Heart right ventricle (tissue), 16 donors: ENCODE measurements around the gene DPEP2NB. TPM values are rescaled to one million over a fixed set of nuclear protein-coding genes. Genes with fewer than 3 reads are reported as not detected.
A peak's percentile ranks its signal among the peaks of the same experiment; 100 is the strongest.

Source experiments
- ATAC-seq, 8 donors: fragments of 200-7000 bp; cut with Tn5 transposase; one replicate each; pipeline ENCODE4 v1.9.1; 2020; ENCODE audit warnings: mild to moderate bottlenecking in 8 of 8, moderate library complexity in 8 of 8, moderate number of reproducible peaks in 1 of 8
- DNase-seq, 2 donors: peaks; one replicate each; pipeline ENCODE4 v3.0.0-alpha.2; 2020
- H3K27ac ChIP-seq, 10 donors: fragments of 200-600 bp; sonication (generic) in 2 of 10; one replicate each; pipeline versions ENCODE4 v1.5.0 to v1.8.0; 2020 to 2022; ENCODE audit warnings: mild to moderate bottlenecking in 3 of 10
- H3K27me3 ChIP-seq, 7 donors: fragments of 200-600 bp; one replicate each; pipeline ENCODE4 v1.8.0; 2021 to 2022; ENCODE audit warnings: mild to moderate bottlenecking in 2 of 7
- H3K36me3 ChIP-seq, 9 donors: fragments of 200-600 bp; sonication (generic) in 1 of 9; one replicate each; pipeline versions ENCODE4 v1.5.0 to v1.8.0; 2020 to 2022; ENCODE audit warnings: mild to moderate bottlenecking in 2 of 9
- H3K4me1 ChIP-seq, 9 donors: fragments of 200-600 bp; sonication (generic) in 1 of 9; one replicate each; pipeline versions ENCODE4 v1.5.0 to v1.8.0; 2020 to 2022; ENCODE audit warnings: mild to moderate bottlenecking in 4 of 9
- H3K4me3 ChIP-seq, 10 donors: fragments of 200-600 bp; sonication (generic) in 2 of 10; one replicate each; pipeline versions ENCODE4 v1.5.0 to v1.8.0; 2020 to 2022; ENCODE audit warnings: mild to moderate bottlenecking in 7 of 10, moderate library complexity in 2 of 10
- H3K9me3 ChIP-seq, 11 donors: fragments of 200-600 bp in 10 of 11; sonication (generic) in 2 of 11; one replicate each; pipeline versions ENCODE4 v1.5.0 to v1.8.0; 2013 to 2022; ENCODE audit warnings: mild to moderate bottlenecking in 2 of 11, control low read depth in 1 of 11, moderate library complexity in 1 of 11
- CTCF ChIP-seq, 9 donors: fragments of 200-600 bp; sonication (generic) in 2 of 9; IDR thresholded peaks; one replicate each; pipeline versions ENCODE4 v1.5.0 to v1.8.0; 2021 to 2022; ENCODE audit warnings: antibody characterized with exemption in 9 of 9, mild to moderate bottlenecking in 5 of 9, moderate library complexity in 1 of 9
- WGBS, 2 donors: extraction: QIAGEN DNeasy Blood & Tissue Kit; methylation state at CpG; one replicate each; pipeline ENCODE4 v1.1.7; 2013; ENCODE audit warnings: inconsistent platforms in 1 of 2; 5-methylcytosine and 5-hydroxymethylcytosine counted together
- intact Hi-C, 10 donors: fragments of 100-400 bp; cut with DNase I; formaldehyde crosslinking; loops; one replicate each; pipeline versions ENCODE4 v1.11.1 to v1.14.2; 2022
- polyA plus RNA-seq, 2 donors: library from polyadenylated mRNA; stranded (reverse); fragments of 200-250 nt; gene quantifications; one replicate each; pipeline ENCODE4 v1.2.3, GENCODE V29; 2013
- total RNA-seq, 10 donors: library from RNA; stranded (reverse); fragmentation: NEBNext Ultra II Directional in 3 of 10; extraction: Animal tissue kit (Norgen Biotek cat#: 25700) in 3 of 10; gene quantifications; one replicate each; pipeline versions ENCODE4 v1.2.1 to v1.2.4, GENCODE V29; 2021 to 2023
- donor health status: Arrhythmogenic right ventricular cardiomyopathy.
- donor health status: ischemic (EF 13 %, LVEDD 7.1; RV severe dilation, severe dysfunction).
- donor health status: healthy with polysubstance abuse.
- donor health status: DM: no; HTN: yes; CAD: no.
- donor health status: DM: no; HTN: no; CAD: no.
- donor health status: ischemic (EF 25% LVEDD 6.9; RV normal size, moderate dysfunction).
- donor health status: ischemic (EF 25% LVEDD 5.7; RV mildly dilated, moderate dysfunction).
- donor health status: healthy.
- donor health status: DM: yes; HTN: yes; CAD: no.
- donor health status: Ischemic cardiomyopathy.
- donor health status: ischemic (EF 35%, LVEDD 5.7; RV mildly dilated, moderate dysfunction).
- donor health status: nonischemic (EF 11% LVEDD 7.7; RV severe dilation, severe dysfunction).
- donor health status: DM: yes; HTN: yes; CAD: no.
- donor health status: PGD.
- donor health status: ischemic (EF 29% LVEDD 5.4; RV normal size, mild dysfunction).
- donor health status: nonischemic (EF 23%, LVEDD 6.1; RV moderate dilation, normal function).

Gene DPEP2NB
- total and polyA plus RNA-seq, 12 donors = not detected

DNA sequence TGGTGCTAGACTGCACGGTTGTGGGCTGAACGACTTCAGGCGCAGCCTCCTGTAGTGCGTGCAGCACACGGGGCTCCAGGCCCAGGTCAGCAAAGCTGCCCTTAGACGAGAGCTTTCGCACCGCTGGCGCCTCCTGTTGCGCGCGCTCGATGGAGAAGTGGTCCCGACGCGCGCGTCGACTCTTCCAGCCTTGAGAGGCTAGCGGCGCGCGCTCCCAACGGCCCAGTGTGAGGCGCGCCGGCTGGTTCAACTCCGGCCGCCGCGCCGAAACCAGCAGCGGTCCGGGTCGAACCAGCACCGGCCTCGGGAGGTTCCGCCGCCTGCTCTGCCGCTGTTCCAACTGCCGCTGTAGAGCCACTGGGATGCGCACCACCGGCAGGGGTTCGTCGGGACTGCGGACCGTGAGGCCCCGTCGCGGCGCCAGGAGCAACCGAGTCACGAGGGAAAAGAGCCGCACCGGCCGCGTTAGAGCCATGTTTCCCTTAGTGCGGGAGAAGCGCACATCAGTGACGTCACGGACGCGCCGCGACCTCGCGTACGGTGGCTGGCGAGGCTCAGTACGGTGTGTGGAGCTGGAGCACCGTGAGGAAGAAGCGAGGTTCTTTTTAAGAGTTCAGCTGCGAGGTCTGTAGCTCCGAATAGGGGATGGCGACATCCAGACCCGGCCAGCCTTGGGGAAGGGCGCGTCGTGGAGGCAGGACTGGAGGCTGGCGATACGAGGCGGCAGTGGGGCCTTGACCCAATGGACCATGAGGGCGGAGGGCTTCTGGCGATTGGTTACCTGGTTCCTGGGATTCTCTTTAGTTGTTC, 7.2 kb upstream of the DPEP2NB start, which contains the start of the genes DDX28 and DUS2:
TSS of gene DDX28 (minus strand) at position 505 of the 810 bp plus-strand sequence. CDS start at position 475, 30 bp downstream.
TSS of gene DUS2 (plus strand) at position 557 of the 810 bp plus-strand sequence. CDS start 14,740 bp downstream, outside the sequence.
- H3K9me3 ChIP-seq = no peaks in the 10 kb centered on the region
- intact Hi-C loops = loop anchor here in 1 of 10 donors (5.0 kb wide), 2 partner anchors 36 to 141 kb away; partner anchors contain the start of gene NRN1L
- ATAC-seq (peak; percentile 96 to 99 (median 98)), DNase-seq (peak; percentile 93 to 94)
- H3K4me3 ChIP-seq = peak within 1 kb of the TSS; percentile 73 to 100 (median 98)
- TF ChIP-seq CTCF (IDR thresholded peaks at IDR 0.05) = no peak
- 1% methylated on average over 84 of the region's 84 CpGs for WGBS, 2 donors
- H3K4me1 ChIP-seq = peaks cover 5 to 33% (median 27%) of the 10 kb centered on the region in 9 donors
- peak within 1 kb of the TSS; percentile 61 to 92 (median 84) for H3K27ac ChIP-seq
- H3K36me3 ChIP-seq = peaks cover 0 to 35% (median 0%) of the 10 kb centered on the region in 9 donors
- no peaks in the 10 kb centered on the region for H3K27me3 ChIP-seq

- Histone ChIP-seq H3K27ac (peak overlapping the region in 9 of 10 donors; percentile 62 to 92 (median 85)), H3K36me3 (peaks cover 0 to 29% (median 0%) of the 10 kb centered on the region in 9 donors), H3K9me3 (no peaks in the 10 kb centered on the region), H3K4me1 (peaks cover 5 to 33% (median 27%) of the 10 kb centered on the region in 9 donors), H3K4me3 (peak overlapping the region; percentile 73 to 100 (median 98)), H3K27me3 (no peaks in the 10 kb centered on the region)
- intact Hi-C loops = loop anchor here in 1 of 10 donors (5.0 kb wide), 2 partner anchors 35 to 140 kb away; partner anchors contain the start of gene NRN1L
- DNase-seq (no peak), ATAC-seq (peak in 3 of 8 donors; percentile 9 to 24 (median 10))
- 9 to 12% methylated on average over 19 of the region's 19 CpGs for WGBS, 2 donors
- TF ChIP-seq CTCF (IDR thresholded peaks at IDR 0.05) = no peak
Measured at GRCh38 chr16:68022278-68022727, 6.6 kb upstream of the DPEP2NB start.

GRCh38 chr16:68021490-68021889, 5.8 kb upstream of the DPEP2NB start:
- H3K27ac ChIP-seq = no peak overlapping the region
- DNase-seq (no peak), ATAC-seq (no peak)
- peaks cover 0 to 21% (median 0%) of the 10 kb centered on the region in 9 donors for H3K36me3 ChIP-seq
- peaks cover 5 to 33% (median 27%) of the 10 kb centered on the region in 9 donors for H3K4me1 ChIP-seq
- no peaks in the 10 kb centered on the region for H3K9me3 ChIP-seq
- no peak for TF ChIP-seq CTCF (IDR thresholded peaks at IDR 0.05)
- H3K27me3 ChIP-seq = no peaks in the 10 kb centered on the region
- 90 to 94% methylated on average over 10 of the region's 10 CpGs for WGBS, 2 donors
- intact Hi-C loops = loop anchor here in 1 of 10 donors (5.0 kb wide), 2 partner anchors 34 to 139 kb away; partner anchors contain the start of gene NRN1L
- H3K4me3 ChIP-seq = peak overlapping the region in 3 of 10 donors; percentile 92 to 100 (median 98)

DNA sequence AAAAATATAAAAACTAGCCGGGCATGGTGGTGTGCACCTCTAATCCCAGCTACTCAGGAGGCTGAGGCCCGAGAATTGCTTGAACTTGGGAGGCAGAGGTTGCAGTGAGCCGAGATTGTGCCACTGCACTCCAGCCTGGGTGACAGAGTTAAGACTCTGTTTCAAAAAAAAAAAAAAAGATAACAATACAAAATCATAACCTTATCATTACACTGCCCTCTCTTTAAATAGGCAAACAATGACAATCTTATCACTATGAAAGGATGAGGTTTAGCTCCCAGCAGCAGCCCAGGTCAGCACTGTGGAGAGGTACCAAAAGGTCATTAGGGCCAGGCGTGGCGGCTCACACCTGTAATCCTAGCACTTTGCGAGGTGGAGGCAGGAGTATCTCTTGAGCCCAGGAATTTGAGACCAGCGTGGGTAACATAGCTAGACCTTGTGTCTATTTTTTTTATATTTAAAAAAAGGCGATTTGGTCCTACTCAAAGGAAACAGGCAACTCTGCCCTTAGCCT, 3.5 kb upstream of the DPEP2NB start:
- no peak overlapping the region for H3K27ac ChIP-seq
- peaks cover 5 to 28% (median 26%) of the 10 kb centered on the region in 9 donors for H3K4me1 ChIP-seq
- 67 to 69% methylated on average over 8 of the region's 8 CpGs for WGBS, 2 donors
- H3K36me3 ChIP-seq = peaks cover 0 to 13% (median 0%) of the 10 kb centered on the region in 9 donors
- ATAC-seq (no peak), DNase-seq (no peak)
- no peak for TF ChIP-seq CTCF (IDR thresholded peaks at IDR 0.05)
- no peaks in the 10 kb centered on the region for H3K9me3 ChIP-seq
- H3K27me3 ChIP-seq = no peaks in the 10 kb centered on the region
- H3K4me3 ChIP-seq = no peak overlapping the region
- intact Hi-C loops = no loop called here
